ENCODE measurements around the gene TNPO1. TPM values are rescaled to one million over a fixed set of nuclear protein-coding genes. Genes with fewer than 3 reads are reported as not detected.

TNPO1 gene
- total RNA-seq, 4 donors from 2014 or later, result 81.2 to 131 (median 116) TPM

DNA sequence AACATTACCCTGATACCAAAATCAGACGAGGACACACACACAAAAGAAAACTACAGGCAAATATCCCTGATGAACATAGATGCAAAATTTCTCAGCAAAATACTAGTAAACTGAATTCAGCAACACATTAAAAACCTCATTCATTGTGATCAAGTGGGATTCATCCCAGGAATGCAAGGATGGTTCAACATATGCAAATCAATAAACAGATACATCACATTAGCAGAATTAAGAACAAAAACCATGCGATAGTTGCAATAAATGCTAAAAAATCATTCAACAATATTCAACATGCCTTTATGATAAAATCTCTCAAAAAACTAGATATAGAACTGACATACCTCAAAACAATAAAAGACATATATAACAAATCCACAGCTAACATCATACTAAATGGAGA lies 36.9 kb upstream of the TNPO1 start:
- no peaks in the 10 kb centered on the region for H3K27me3 ChIP-seq
- no peaks in the 10 kb centered on the region for H3K36me3 ChIP-seq
- WGBS, 2 donors (ENCODE audit: low coverage in 1 of 2), result 98 to 100% methylated on average over 1 to 2 of the region's 2 CpGs
- no peaks in the 10 kb centered on the region for H3K4me1 ChIP-seq
- peaks cover 0 to 38% (median 0%) of the 10 kb centered on the region in 3 donors for H3K9me3 ChIP-seq
- no peak overlapping the region for H3K27ac ChIP-seq
- H3K4me3 ChIP-seq, result no peak overlapping the region
- TF ChIP-seq POLR2A (IDR thresholded peaks at IDR 0.05) (no peak), CTCF (IDR thresholded peaks at IDR 0.05) (no peak), EP300 (IDR thresholded peaks at IDR 0.05) (no peak), POLR2AphosphoS5 (IDR thresholded peaks at IDR 0.05) (no peak)
- ATAC-seq, result no peak

- TF ChIP-seq EP300 (IDR thresholded peaks at IDR 0.05) (no peak), POLR2A (IDR thresholded peaks at IDR 0.05) (no peak), POLR2AphosphoS5 (IDR thresholded peaks at IDR 0.05) (no peak), CTCF (IDR thresholded peaks at IDR 0.05) (no peak)
Measured at GRCh38 chr5:72783354-72783753, 33.1 kb upstream of the TNPO1 start.

GRCh38 chr5:72784129-72784528 lies 32.3 kb upstream of the TNPO1 start:
- Histone ChIP-seq H3K36me3 (no peaks in the 10 kb centered on the region), H3K9me3 (peaks cover 0 to 16% (median 0%) of the 10 kb centered on the region in 3 donors), H3K4me3 (no peak overlapping the region), H3K27ac (no peak overlapping the region), H3K4me1 (no peaks in the 10 kb centered on the region), H3K27me3 (no peaks in the 10 kb centered on the region)
- no peak for TF ChIP-seq CTCF (IDR thresholded peaks at IDR 0.05)
- no peak for TF ChIP-seq POLR2AphosphoS5 (IDR thresholded peaks at IDR 0.05)
- no peak for TF ChIP-seq POLR2A (IDR thresholded peaks at IDR 0.05)
- TF ChIP-seq EP300 (IDR thresholded peaks at IDR 0.05), result no peak
- no peak for ATAC-seq
- WGBS, 2 donors (ENCODE audit: low coverage in 1 of 2), result 89 to 100% methylated on average over 1 of the region's 1 CpG

More at GRCh38 chr5:72783354-72783753, 33.1 kb upstream of the TNPO1 start:
- Histone ChIP-seq H3K27ac (no peak overlapping the region), H3K36me3 (no peaks in the 10 kb centered on the region), H3K4me1 (no peaks in the 10 kb centered on the region), H3K4me3 (no peak overlapping the region), H3K9me3 (peaks cover 0 to 23% (median 0%) of the 10 kb centered on the region in 3 donors), H3K27me3 (no peaks in the 10 kb centered on the region)
- no peak for ATAC-seq
- 92 to 94% methylated on average over 1 of the region's 1 CpG for WGBS, 2 donors (ENCODE audit: low coverage in 1 of 2)

- TF ChIP-seq POLR2AphosphoS5 (IDR thresholded peaks at IDR 0.05), result no peak
- no peak for TF ChIP-seq POLR2A (IDR thresholded peaks at IDR 0.05)
- TF ChIP-seq CTCF (IDR thresholded peaks at IDR 0.05), result no peak
- no peak for TF ChIP-seq EP300 (IDR thresholded peaks at IDR 0.05)
- H3K4me3 ChIP-seq, result no peak overlapping the region
- peaks cover 0 to under 1% (median 0%) of the 10 kb centered on the region in 3 donors for H3K9me3 ChIP-seq
- ATAC-seq, result no peak
- H3K27me3 ChIP-seq, result no peaks in the 10 kb centered on the region
- H3K27ac ChIP-seq, result no peak overlapping the region
- H3K36me3 ChIP-seq, result no peaks in the 10 kb centered on the region
- no peaks in the 10 kb centered on the region for H3K4me1 ChIP-seq
Measured at GRCh38 chr5:72785801-72786200, 30.7 kb upstream of the TNPO1 start.

GRCh38 chr5:72786676-72787075 lies 29.8 kb upstream of the TNPO1 start:
- 86 to 88% methylated on average over 4 of the region's 4 CpGs for WGBS, 2 donors (ENCODE audit: low coverage in 1 of 2)

More at GRCh38 chr5:72786676-72787075, 29.8 kb upstream of the TNPO1 start:
- Histone ChIP-seq H3K27me3 (no peaks in the 10 kb centered on the region), H3K9me3 (no peaks in the 10 kb centered on the region), H3K36me3 (no peaks in the 10 kb centered on the region), H3K4me1 (no peaks in the 10 kb centered on the region), H3K27ac (no peak overlapping the region), H3K4me3 (no peak overlapping the region)
- no peak for ATAC-seq
- no peak for TF ChIP-seq POLR2AphosphoS5 (IDR thresholded peaks at IDR 0.05)
- TF ChIP-seq POLR2A (IDR thresholded peaks at IDR 0.05), result no peak
- TF ChIP-seq EP300 (IDR thresholded peaks at IDR 0.05), result no peak
- TF ChIP-seq CTCF (IDR thresholded peaks at IDR 0.05), result no peak
